ENCODE results near the gene GOLM1.

DNA sequence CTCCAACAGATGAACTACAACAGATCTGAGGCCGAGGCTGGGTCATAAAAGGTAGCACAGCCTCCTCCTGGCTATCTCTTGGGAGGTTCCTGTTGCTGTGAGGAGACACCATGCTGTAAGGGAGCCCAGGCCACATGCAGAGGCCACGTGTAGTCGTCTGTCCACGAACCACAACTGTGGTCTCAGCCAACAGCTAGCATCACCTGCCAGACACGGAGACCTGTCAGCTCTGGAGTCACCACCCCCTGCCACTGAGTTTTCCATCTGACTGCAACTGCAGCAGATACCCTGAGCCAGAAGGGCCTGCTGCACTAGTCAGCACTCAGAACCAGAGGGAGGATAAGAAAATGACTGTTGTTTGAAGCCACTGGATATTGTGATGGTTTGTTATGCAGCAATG lies 12.7 kb upstream of the GOLM1 start:
- TF ChIP-seq, protein P1, sequence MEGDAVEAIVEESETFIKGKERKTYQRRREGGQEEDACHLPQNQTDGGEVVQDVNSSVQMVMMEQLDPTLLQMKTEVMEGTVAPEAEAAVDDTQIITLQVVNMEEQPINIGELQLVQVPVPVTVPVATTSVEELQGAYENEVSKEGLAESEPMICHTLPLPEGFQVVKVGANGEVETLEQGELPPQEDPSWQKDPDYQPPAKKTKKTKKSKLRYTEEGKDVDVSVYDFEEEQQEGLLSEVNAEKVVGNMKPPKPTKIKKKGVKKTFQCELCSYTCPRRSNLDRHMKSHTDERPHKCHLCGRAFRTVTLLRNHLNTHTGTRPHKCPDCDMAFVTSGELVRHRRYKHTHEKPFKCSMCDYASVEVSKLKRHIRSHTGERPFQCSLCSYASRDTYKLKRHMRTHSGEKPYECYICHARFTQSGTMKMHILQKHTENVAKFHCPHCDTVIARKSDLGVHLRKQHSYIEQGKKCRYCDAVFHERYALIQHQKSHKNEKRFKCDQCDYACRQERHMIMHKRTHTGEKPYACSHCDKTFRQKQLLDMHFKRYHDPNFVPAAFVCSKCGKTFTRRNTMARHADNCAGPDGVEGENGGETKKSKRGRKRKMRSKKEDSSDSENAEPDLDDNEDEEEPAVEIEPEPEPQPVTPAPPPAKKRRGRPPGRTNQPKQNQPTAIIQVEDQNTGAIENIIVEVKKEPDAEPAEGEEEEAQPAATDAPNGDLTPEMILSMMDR (IDR thresholded peaks at IDR 0.05; ENCODE audit: low read depth, low read length) = no peak
- no peak for TF ChIP-seq EZH2phosphoT487 (IDR thresholded peaks at IDR 0.05; ENCODE audit: low read depth)
